Measurements from ENCODE around the gene PKN3. TPM values are rescaled to one million over a fixed set of nuclear protein-coding genes. Genes with fewer than 3 reads are reported as not detected.
A peak's percentile ranks its signal among the peaks of the same experiment; 100 is the strongest.

The PKN3 gene
- total RNA-seq, 1 donor from 2014 or later: 11.1 TPM

DNA sequence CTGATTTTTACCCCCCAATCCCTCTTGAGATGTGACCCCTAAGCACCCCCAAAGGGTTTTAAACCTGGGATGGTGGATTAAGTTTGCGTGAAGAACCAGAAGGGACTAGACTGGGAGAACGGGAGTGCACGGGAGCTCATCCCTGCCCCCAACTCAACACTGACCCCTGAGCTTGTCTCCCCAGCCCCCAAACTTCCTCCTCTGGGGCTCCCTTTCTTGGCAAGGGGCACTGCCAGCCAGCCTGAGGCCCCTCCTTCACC is 18.3 kb upstream of the PKN3 start:
- Histone ChIP-seq H3K9me3 (no peaks in the 10 kb centered on the region), H3K27ac (peak overlapping the region; percentile 89), H3K4me1 (peaks cover 57% of the 10 kb centered on the region), H3K27me3 (ENCODE audit: low read depth) (no peaks in the 10 kb centered on the region), H3K4me3 (peak overlapping the region; percentile 79), H3K36me3 (no peaks in the 10 kb centered on the region)
- TF ChIP-seq, protein P1, sequence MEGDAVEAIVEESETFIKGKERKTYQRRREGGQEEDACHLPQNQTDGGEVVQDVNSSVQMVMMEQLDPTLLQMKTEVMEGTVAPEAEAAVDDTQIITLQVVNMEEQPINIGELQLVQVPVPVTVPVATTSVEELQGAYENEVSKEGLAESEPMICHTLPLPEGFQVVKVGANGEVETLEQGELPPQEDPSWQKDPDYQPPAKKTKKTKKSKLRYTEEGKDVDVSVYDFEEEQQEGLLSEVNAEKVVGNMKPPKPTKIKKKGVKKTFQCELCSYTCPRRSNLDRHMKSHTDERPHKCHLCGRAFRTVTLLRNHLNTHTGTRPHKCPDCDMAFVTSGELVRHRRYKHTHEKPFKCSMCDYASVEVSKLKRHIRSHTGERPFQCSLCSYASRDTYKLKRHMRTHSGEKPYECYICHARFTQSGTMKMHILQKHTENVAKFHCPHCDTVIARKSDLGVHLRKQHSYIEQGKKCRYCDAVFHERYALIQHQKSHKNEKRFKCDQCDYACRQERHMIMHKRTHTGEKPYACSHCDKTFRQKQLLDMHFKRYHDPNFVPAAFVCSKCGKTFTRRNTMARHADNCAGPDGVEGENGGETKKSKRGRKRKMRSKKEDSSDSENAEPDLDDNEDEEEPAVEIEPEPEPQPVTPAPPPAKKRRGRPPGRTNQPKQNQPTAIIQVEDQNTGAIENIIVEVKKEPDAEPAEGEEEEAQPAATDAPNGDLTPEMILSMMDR (IDR thresholded peaks at IDR 0.05): no peak
- intact Hi-C loops (cut with DNase I): no loop called here
- no peak for DNase-seq
- ATAC-seq: peak in 1 of 2 donors; percentile 1

DNA sequence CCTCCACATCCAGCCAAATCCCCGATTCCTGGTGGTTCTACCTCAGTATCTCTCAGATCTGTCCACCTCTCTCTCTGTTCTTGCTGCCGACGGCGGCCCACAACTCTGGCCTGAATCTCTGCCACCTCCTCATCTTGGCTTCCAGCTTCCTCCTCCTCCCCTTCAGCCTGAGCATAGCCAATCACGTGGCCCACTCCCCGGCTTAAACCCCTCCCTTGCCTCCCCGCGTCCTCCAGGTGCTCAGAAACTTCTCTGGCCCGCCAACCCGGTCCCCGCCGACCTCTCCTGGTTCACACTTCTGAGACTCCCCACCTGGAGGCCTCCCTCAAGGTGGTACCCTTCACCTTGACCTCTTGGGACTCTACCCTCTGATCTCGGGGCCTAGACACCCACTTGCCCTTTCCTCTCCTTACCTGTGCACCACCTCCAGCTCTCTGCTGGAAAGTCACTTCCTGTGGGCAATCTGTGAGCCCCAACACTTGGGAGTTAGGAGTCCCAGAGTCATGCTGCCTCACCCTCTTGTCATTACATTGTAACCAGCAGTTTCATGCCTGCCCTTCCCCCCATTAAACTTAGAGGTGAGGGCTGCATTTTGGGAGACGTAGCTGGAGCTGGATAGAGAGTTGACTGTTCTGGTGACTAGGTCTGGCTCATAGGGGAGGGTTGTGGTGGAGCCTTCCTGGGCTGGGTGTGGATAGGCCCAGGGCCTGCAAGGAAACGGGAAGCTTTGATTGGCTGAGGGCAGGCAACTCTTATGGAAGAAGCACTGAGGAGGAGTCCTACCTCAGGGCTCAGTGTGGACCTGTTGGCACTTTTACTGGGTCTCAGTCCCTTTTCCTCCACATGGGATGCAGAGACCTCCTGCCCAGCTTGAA is 17.7 kb upstream of the PKN3 start:
- Histone ChIP-seq H3K4me3 (peak overlapping the region; percentile 79), H3K27me3 (ENCODE audit: low read depth) (no peaks in the 10 kb centered on the region), H3K27ac (peak overlapping the region; percentile 89), H3K9me3 (no peaks in the 10 kb centered on the region), H3K36me3 (no peaks in the 10 kb centered on the region), H3K4me1 (peaks cover 57% of the 10 kb centered on the region)
- peak; percentile 91 for DNase-seq
- intact Hi-C loops (cut with DNase I): no loop called here
- TF ChIP-seq, protein P1 (IDR thresholded peaks at IDR 0.05): no peak
- ATAC-seq: peak; percentile 81 to 87

DNA sequence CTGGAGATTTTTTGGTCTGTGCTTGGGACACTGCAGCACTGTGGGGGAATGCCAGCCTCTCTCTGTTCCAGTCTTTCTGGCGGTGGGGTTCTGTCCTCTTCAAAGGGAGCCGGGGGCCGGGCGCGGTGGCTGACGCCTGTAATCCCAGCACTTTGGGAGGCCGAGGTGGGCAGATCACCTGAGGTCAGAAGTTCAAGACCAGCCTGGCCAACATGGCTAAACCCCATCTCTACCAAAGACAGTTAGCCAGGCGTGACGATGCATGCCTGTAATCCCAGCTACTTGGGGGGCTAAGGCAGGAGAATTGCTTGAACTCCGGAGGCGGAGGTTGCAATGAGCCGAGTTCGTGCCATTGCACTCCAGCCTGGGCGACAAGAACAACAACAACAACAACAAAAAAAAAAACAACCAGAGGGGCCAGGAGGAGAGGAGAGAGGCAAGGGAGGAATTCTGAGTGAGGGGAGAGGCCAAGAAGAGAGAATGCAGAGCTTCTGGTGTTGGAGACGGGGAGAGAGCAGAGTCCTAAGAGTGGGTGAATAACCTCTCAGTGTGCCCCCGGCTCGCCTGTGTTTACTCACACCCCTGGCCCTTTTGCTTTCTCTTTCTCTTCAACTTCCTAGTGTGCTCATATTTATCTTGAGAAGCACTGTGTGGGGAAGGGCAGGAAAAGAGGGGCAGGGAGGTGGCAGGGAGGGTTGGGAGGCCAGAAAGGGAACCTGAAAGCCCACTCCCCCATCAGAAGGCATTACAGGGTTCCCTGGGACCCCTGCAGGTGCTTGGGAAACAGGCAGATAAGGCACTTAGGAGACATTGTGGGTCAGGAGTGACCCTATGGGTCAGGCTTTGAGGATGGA is 16.4 kb upstream of the PKN3 start:
- no peaks in the 10 kb centered on the region for H3K27me3 ChIP-seq (ENCODE audit: low read depth)
- TF ChIP-seq, protein P1 (IDR thresholded peaks at IDR 0.05): no peak
- DNase-seq (peak; percentile 57), ATAC-seq (no peak)
- peak overlapping the region; percentile 89 for H3K27ac ChIP-seq
- no peaks in the 10 kb centered on the region for H3K9me3 ChIP-seq
- peak overlapping the region; percentile 41 for H3K4me3 ChIP-seq
- peaks cover 63% of the 10 kb centered on the region for H3K4me1 ChIP-seq
- no peaks in the 10 kb centered on the region for H3K36me3 ChIP-seq
- intact Hi-C loops (cut with DNase I): no loop called here

DNA sequence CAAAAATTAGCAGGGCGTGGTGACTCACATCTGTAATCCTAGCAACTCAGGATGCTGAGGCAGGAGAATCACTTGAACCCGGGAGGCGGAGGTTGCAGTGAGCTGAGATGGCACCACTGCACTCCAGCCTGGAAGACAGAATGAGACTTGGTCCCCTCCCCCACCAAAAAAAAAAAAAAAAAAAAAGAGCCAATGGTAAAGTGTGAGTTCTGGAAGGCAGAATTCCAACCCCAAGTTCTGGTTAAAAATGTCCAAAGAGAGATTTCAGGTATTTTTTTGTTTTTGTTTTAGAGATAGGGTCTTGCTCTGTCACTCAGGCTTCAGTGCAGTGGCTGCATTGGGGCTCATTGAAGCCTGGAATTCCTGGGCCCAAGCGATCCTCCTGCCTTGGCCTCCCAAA is 14.8 kb upstream of the PKN3 start:
- intact Hi-C loops (cut with DNase I): no loop called here
- H3K4me1 ChIP-seq: peaks cover 74% of the 10 kb centered on the region
- ATAC-seq: no peak

More for the DNA sequence above, 14.8 kb upstream of the PKN3 start:
- no peaks in the 10 kb centered on the region for H3K9me3 ChIP-seq
- TF ChIP-seq, protein P1 (IDR thresholded peaks at IDR 0.05): no peak
- peak overlapping the region; percentile 96 for H3K27ac ChIP-seq
- H3K4me3 ChIP-seq: no peak overlapping the region
- H3K36me3 ChIP-seq: peaks cover 15% of the 10 kb centered on the region
- no peak for DNase-seq
- H3K27me3 ChIP-seq (ENCODE audit: low read depth): no peaks in the 10 kb centered on the region
